Ammon's horn (tissue), 1 donor: ENCODE measurements around the gene CXCL1.

Experiments used
- DNase-seq: peaks from one replicate; pipeline ENCODE4 v3.0.0-alpha.2; 2016; ENCODE audit warnings: low spot score

CXCL1 gene

GRCh38 chr4:73869130-73870055 is at the start of gene CXCL1:
CXCL1 (plus strand) TSS chr4:73869393; CDS start chr4:73869471, 78 bp downstream.
- DNase-seq, result no peak

GRCh38 chr4:73821325-73821724 is 47.9 kb upstream of the CXCL1 start:
- no peak for DNase-seq

GRCh38 chr4:73822389-73822788 is 46.8 kb upstream of the CXCL1 start:
- no peak for DNase-seq

GRCh38 chr4:73822812-73823504 is 46.2 kb upstream of the CXCL1 start:
- peak; percentile 32 for DNase-seq

- DNase-seq, result no peak
Observed at GRCh38 chr4:73823760-73824159, 45.4 kb upstream of the CXCL1 start.

GRCh38 chr4:73828956-73829355 is 40.2 kb upstream of the CXCL1 start:
- DNase-seq, result no peak

- no peak for DNase-seq
Observed at GRCh38 chr4:73831569-73831968, 37.6 kb upstream of the CXCL1 start.

- DNase-seq, result no peak
Observed at GRCh38 chr4:73832651-73833237, 36.4 kb upstream of the CXCL1 start.

GRCh38 chr4:73836373-73837279 is 32.6 kb upstream of the CXCL1 start, which contains the start of gene CXCL6:
CXCL6 (plus strand) TSS chr4:73836678; CDS start chr4:73836751, 73 bp downstream.
- DNase-seq, result no peak

GRCh38 chr4:73839071-73839470 is 30.1 kb upstream of the CXCL1 start:
- no peak for DNase-seq

GRCh38 chr4:73839715-73840114 is 29.5 kb upstream of the CXCL1 start:
- DNase-seq, result no peak

GRCh38 chr4:73841243-73841925 is 27.8 kb upstream of the CXCL1 start:
- DNase-seq, result no peak

GRCh38 chr4:73842696-73843095 is 26.5 kb upstream of the CXCL1 start:
- no peak for DNase-seq

- DNase-seq, result no peak
Observed at GRCh38 chr4:73843369-73843768, 25.8 kb upstream of the CXCL1 start.

- no peak for DNase-seq
Observed at GRCh38 chr4:73844345-73844744, 24.8 kb upstream of the CXCL1 start.

GRCh38 chr4:73844806-73845205 is 24.4 kb upstream of the CXCL1 start:
- DNase-seq, result no peak

- no peak for DNase-seq
Observed at GRCh38 chr4:73847526-73848182, 21.5 kb upstream of the CXCL1 start.

- DNase-seq, result no peak
Observed at GRCh38 chr4:73848183-73848777, 20.9 kb upstream of the CXCL1 start.

- no peak for DNase-seq
Observed at GRCh38 chr4:73850261-73850970, 18.8 kb upstream of the CXCL1 start.
